ENCODE data around the gene GBP6. TPM values are rescaled to one million over a fixed set of nuclear protein-coding genes. Genes with fewer than 3 reads are reported as not detected.
"Not testable (repeated sequence)": the region's sequence is repeated elsewhere in the genome, so short reads cannot be mapped to it uniquely, and the experiment has no call there.

GBP6 gene
- total RNA-seq, 1 experiment from 2014 or later, result 2.0 TPM

GRCh38 chr1:89364954-89365550 is 1.2 kb downstream of the GBP6 start:
- no peak overlapping the region for H2AFZ ChIP-seq
- no peak overlapping the region for H3K27ac ChIP-seq
- H3K9me2 ChIP-seq (ENCODE audit: insufficient read depth), result peaks cover 8% of the 10 kb centered on the region; the same call in 1 of the 2 replicates
- H3K79me2 ChIP-seq (ENCODE audit: low read depth), result no peaks in the 10 kb centered on the region
- H3K36me3 ChIP-seq (ENCODE audit: low read depth), result no peaks in the 10 kb centered on the region
- H3K4me3 ChIP-seq, result no peak overlapping the region
- BruUV-seq (replicated peaks), result no TSS peak
- no peaks in the 10 kb centered on the region for H3F3A ChIP-seq (ENCODE audit: insufficient read depth, low read depth)
- no peaks in the 10 kb centered on the region for H3K27me3 ChIP-seq (ENCODE audit: insufficient read depth, low read depth)
- no peak for TF ChIP-seq CTCF (conservative IDR thresholded peaks at IDR 0.05)
- TF ChIP-seq EZH2 (IDR thresholded peaks at IDR 0.05; ENCODE audit: low read depth), result no peak
- no peaks in the 10 kb centered on the region for H3K9me3 ChIP-seq (ENCODE audit: insufficient read depth, low read depth)
- no peak for DNase-seq
- H3K4me1 ChIP-seq (replicated peaks; ENCODE audit: insufficient read depth), result 0 out of 2 replicates have a peak, but pooled peaks cover 6% of the 10 kb centered on the region
- H4K20me1 ChIP-seq (ENCODE audit: insufficient read depth), result no peaks in the 10 kb centered on the region
- intact Hi-C loops (cut with micrococcal nuclease; ENCODE audit: unreplicated experiment), result no loop called here
- ChIA-PET CTCF (interaction anchor here (0.5 to 0.7 kb wide), 3 partner anchors 91 to 393 kb away, joined by 3 to 8 read pairs (median 3); no protein-coding TSS in a partner anchor), POLR2A (ENCODE audit: unreplicated experiment) (interaction anchor here (0.6 kb wide), 3 partner anchors 370 to 608 kb away, joined by 3 to 5 read pairs (median 3); no protein-coding TSS in a partner anchor)
- H3K4me2 ChIP-seq, result no peak overlapping the region

- no peak for DNase-seq
- no TSS peak for BruUV-seq (replicated peaks)
- no peaks in the 10 kb centered on the region for H3F3A ChIP-seq (ENCODE audit: insufficient read depth, low read depth)
- H3K36me3 ChIP-seq (ENCODE audit: low read depth), result no peaks in the 10 kb centered on the region
- no peak overlapping the region for H2AFZ ChIP-seq
- no peaks in the 10 kb centered on the region for H4K20me1 ChIP-seq (ENCODE audit: insufficient read depth)
- 0 out of 2 replicates have a peak, but pooled peaks cover 1% of the 10 kb centered on the region for H3K4me1 ChIP-seq (replicated peaks; ENCODE audit: insufficient read depth)
- ChIA-PET CTCF (no interaction called here), POLR2A (ENCODE audit: unreplicated experiment) (no interaction called here)
- no peaks in the 10 kb centered on the region for H3K79me2 ChIP-seq (ENCODE audit: low read depth)
- intact Hi-C loops (cut with micrococcal nuclease; ENCODE audit: unreplicated experiment), result no loop called here
- TF ChIP-seq EZH2 (IDR thresholded peaks at IDR 0.05; ENCODE audit: low read depth), result no peak
- TF ChIP-seq CTCF (conservative IDR thresholded peaks at IDR 0.05), result no peak
- no peaks in the 10 kb centered on the region for H3K27me3 ChIP-seq (ENCODE audit: insufficient read depth, low read depth)
- no peaks in the 10 kb centered on the region for H3K9me3 ChIP-seq (ENCODE audit: insufficient read depth, low read depth)
- H3K9me2 ChIP-seq (ENCODE audit: insufficient read depth), result peaks cover 8% of the 10 kb centered on the region; the same call in 1 of the 2 replicates
- no peak overlapping the region for H3K4me2 ChIP-seq
- H3K4me3 ChIP-seq, result no peak overlapping the region
- H3K27ac ChIP-seq, result no peak overlapping the region
Measured at GRCh38 chr1:89367221-89367620, 3.4 kb downstream of the GBP6 start.

GRCh38 chr1:89369331-89369730 is 5.5 kb downstream of the GBP6 start:
- Histone ChIP-seq H3K4me1 (replicated peaks; ENCODE audit: insufficient read depth) (no peaks in the 10 kb centered on the region), H3K36me3 (ENCODE audit: low read depth) (no peaks in the 10 kb centered on the region), H3F3A (ENCODE audit: insufficient read depth, low read depth) (no peaks in the 10 kb centered on the region), H3K4me3 (no peak overlapping the region), H3K27ac (no peak overlapping the region), H3K9me3 (ENCODE audit: insufficient read depth, low read depth) (no peaks in the 10 kb centered on the region; the same call in 1 of the 2 replicates), H3K9me2 (ENCODE audit: insufficient read depth) (peaks cover 8% of the 10 kb centered on the region; the same call in 1 of the 2 replicates), H2AFZ (no peak overlapping the region), H3K27me3 (ENCODE audit: insufficient read depth, low read depth) (no peaks in the 10 kb centered on the region), H3K4me2 (no peak overlapping the region), H4K20me1 (ENCODE audit: insufficient read depth) (no peaks in the 10 kb centered on the region), H3K79me2 (ENCODE audit: low read depth) (no peaks in the 10 kb centered on the region)
- POLR2A ChIA-PET (ENCODE audit: unreplicated experiment), result no interaction called here
- BruUV-seq (replicated peaks), result no TSS peak
- DNase-seq, result no peak
- TF ChIP-seq EZH2 (IDR thresholded peaks at IDR 0.05; ENCODE audit: low read depth) (no peak), CTCF (conservative IDR thresholded peaks at IDR 0.05) (no peak)
- intact Hi-C loops (cut with micrococcal nuclease; ENCODE audit: unreplicated experiment), result no loop called here
- CTCF ChIA-PET, result no interaction called here

GRCh38 chr1:89373810-89374209 is 10.0 kb downstream of the GBP6 start:
- H3K4me1 ChIP-seq (replicated peaks; ENCODE audit: insufficient read depth); H3F3A ChIP-seq (ENCODE audit: insufficient read depth, low read depth); BruUV-seq (replicated peaks); H3K9me2 ChIP-seq (ENCODE audit: insufficient read depth); H3K79me2 ChIP-seq (ENCODE audit: low read depth); intact Hi-C loops (cut with micrococcal nuclease; ENCODE audit: unreplicated experiment); H3K4me2 ChIP-seq; POLR2A ChIA-PET (ENCODE audit: unreplicated experiment); CTCF ChIA-PET; H3K27me3 ChIP-seq (ENCODE audit: insufficient read depth, low read depth); H2AFZ ChIP-seq; H3K9me3 ChIP-seq (ENCODE audit: insufficient read depth, low read depth); H3K4me3 ChIP-seq; DNase-seq; H3K36me3 ChIP-seq (ENCODE audit: low read depth); H4K20me1 ChIP-seq (ENCODE audit: insufficient read depth); H3K27ac ChIP-seq: not testable (repeated sequence)
